Activated CD8-positive, alpha-beta memory T cell treated with anti-CD3 and anti-CD28 coated beads, Interleukin-2, amount 10 ng/mL, durations not matched to agents 7 days and 5 days (primary cell): ENCODE measurements around the gene PTAR1. TPM values are rescaled to one million over a fixed set of nuclear protein-coding genes. Genes with fewer than 3 reads are reported as not detected.

Experiments
- total RNA-seq, 2 experiments: library from RNA; stranded (reverse); gene quantifications; one replicate each; pipeline ENCODE4 v1.2.3, GENCODE V29; 2021

The PTAR1 gene
- total RNA-seq, 2 experiments from 2014 or later = 40.5 to 47.5 TPM

Other genes with a start within 250 kb of the PTAR1 start
- 1 to 10 TPM in 1 of 2 experiments, under 1 TPM in 1; 0.79 to 3.6 TPM for gene APBA1, start 87.6 kb downstream of the PTAR1 start, total RNA-seq
- gene CFAP95, start 60.8 kb upstream of the PTAR1 start, total RNA-seq = 1 to 10 TPM; 2.9 to 3.0 TPM